Cardiac muscle cell (in vitro differentiated cells and primary cell): ENCODE data around the gene ALOX12. TPM values are rescaled to one million over a fixed set of nuclear protein-coding genes. Genes with fewer than 3 reads are reported as not detected.
A peak's percentile ranks its signal among the peaks of the same experiment; 100 is the strongest.
"Not testable (repeated sequence)": the region's sequence is repeated elsewhere in the genome, so short reads cannot be mapped to it uniquely, and the experiment has no call there.

Experiments
- DNase-seq, 2 donors: peaks; one replicate each; pipeline versions ENCODE4 v3.0.0 to v3.0.0-alpha.2; 2010 to 2017; ENCODE audit warnings: low read depth in 1 of 2, low spot score in 1 of 2
- H3K27ac ChIP-seq: fragments of 200-600 bp; sonication (generic); 2 replicates; pipeline ENCODE4 v1.5.1; 2016
- H3K27me3 ChIP-seq: fragments of 200-600 bp; sonication (generic); 2 replicates; pipeline ENCODE4 v1.6.0; 2016; ENCODE audit warnings: control low read depth
- H3K36me3 ChIP-seq: fragments of 200-600 bp; sonication (generic); 2 replicates; pipeline ENCODE4 v1.5.1; 2016; ENCODE audit warnings: control low read depth
- H3K4me1 ChIP-seq: fragments of 200-600 bp; sonication (generic); 2 replicates; pipeline ENCODE4 v1.8.1; 2017; ENCODE audit warnings: low read depth, mild to moderate bottlenecking, mixed run types
- H3K4me3 ChIP-seq: fragments of 200-600 bp; sonication (generic); 2 replicates; pipeline ENCODE4 v1.5.1; 2016; ENCODE audit warnings: mild to moderate bottlenecking
- H3K9me3 ChIP-seq: fragments of 200-600 bp; sonication (generic); 2 replicates; pipeline ENCODE4 v1.5.1; 2017; ENCODE audit warnings: low read depth, mild to moderate bottlenecking, control low read depth
- polyA plus RNA-seq: library from polyadenylated mRNA; unstranded; fragments of >200 nt; fragmentation: Nextera tagmentation; extraction: Ambion mirVana; gene quantifications from 2 replicates; pipeline ENCODE4 v1.2.1, GENCODE V29; 2016
- total RNA-seq: library from RNA; depleted of rRNA; stranded (reverse); fragments of >200 nt; gene quantifications from 2 replicates; pipeline ENCODE4 v1.2.3, GENCODE V29; 2016
- TF ChIP-seq, protein P1 (sequence below): IDR thresholded peaks from 2 replicates; pipeline ENCODE4 v1.5.1; 2012; ENCODE audit warnings: low read depth, mild to moderate bottlenecking, low read length

Gene ALOX12
- total and polyA plus RNA-seq, 2 experiments from 2014 or later: 1.7 to 2.5 TPM

- H3K36me3 ChIP-seq: no peaks in the 10 kb centered on the region
- no peaks in the 10 kb centered on the region for H3K4me1 ChIP-seq
- DNase-seq: no peak
- TF ChIP-seq, protein P1, sequence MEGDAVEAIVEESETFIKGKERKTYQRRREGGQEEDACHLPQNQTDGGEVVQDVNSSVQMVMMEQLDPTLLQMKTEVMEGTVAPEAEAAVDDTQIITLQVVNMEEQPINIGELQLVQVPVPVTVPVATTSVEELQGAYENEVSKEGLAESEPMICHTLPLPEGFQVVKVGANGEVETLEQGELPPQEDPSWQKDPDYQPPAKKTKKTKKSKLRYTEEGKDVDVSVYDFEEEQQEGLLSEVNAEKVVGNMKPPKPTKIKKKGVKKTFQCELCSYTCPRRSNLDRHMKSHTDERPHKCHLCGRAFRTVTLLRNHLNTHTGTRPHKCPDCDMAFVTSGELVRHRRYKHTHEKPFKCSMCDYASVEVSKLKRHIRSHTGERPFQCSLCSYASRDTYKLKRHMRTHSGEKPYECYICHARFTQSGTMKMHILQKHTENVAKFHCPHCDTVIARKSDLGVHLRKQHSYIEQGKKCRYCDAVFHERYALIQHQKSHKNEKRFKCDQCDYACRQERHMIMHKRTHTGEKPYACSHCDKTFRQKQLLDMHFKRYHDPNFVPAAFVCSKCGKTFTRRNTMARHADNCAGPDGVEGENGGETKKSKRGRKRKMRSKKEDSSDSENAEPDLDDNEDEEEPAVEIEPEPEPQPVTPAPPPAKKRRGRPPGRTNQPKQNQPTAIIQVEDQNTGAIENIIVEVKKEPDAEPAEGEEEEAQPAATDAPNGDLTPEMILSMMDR: no peak
- no peak overlapping the region for H3K27ac ChIP-seq
- H3K27me3 ChIP-seq: no peaks in the 10 kb centered on the region
- H3K9me3 ChIP-seq: no peaks in the 10 kb centered on the region
- no peak overlapping the region for H3K4me3 ChIP-seq
Measured at GRCh38 chr17:6959700-6960099, 36.1 kb upstream of the ALOX12 start.

GRCh38 chr17:6969323-6969726 is 26.5 kb upstream of the ALOX12 start:
- no peak overlapping the region for H3K27ac ChIP-seq
- no peaks in the 10 kb centered on the region for H3K9me3 ChIP-seq
- H3K4me3 ChIP-seq: no peak overlapping the region
- no peaks in the 10 kb centered on the region for H3K27me3 ChIP-seq
- no peaks in the 10 kb centered on the region for H3K4me1 ChIP-seq
- no peak for DNase-seq
- TF ChIP-seq, protein P1: no peak
- H3K36me3 ChIP-seq: no peaks in the 10 kb centered on the region

- no peaks in the 10 kb centered on the region for H3K27me3 ChIP-seq
- H3K4me3 ChIP-seq: no peak overlapping the region
- H3K27ac ChIP-seq: no peak overlapping the region
- TF ChIP-seq, protein P1: no peak
- DNase-seq: no peak
- H3K9me3 ChIP-seq: no peaks in the 10 kb centered on the region
- H3K4me1 ChIP-seq: no peaks in the 10 kb centered on the region
- no peaks in the 10 kb centered on the region for H3K36me3 ChIP-seq
Measured at GRCh38 chr17:6970992-6971391, 24.9 kb upstream of the ALOX12 start.

- not testable (repeated sequence) for DNase-seq, H3K9me3 ChIP-seq, H3K4me1 ChIP-seq, H3K27ac ChIP-seq, H3K36me3 ChIP-seq, H3K27me3 ChIP-seq, H3K4me3 ChIP-seq
Measured at GRCh38 chr17:6979440-6979839, 16.4 kb upstream of the ALOX12 start.

DNA sequence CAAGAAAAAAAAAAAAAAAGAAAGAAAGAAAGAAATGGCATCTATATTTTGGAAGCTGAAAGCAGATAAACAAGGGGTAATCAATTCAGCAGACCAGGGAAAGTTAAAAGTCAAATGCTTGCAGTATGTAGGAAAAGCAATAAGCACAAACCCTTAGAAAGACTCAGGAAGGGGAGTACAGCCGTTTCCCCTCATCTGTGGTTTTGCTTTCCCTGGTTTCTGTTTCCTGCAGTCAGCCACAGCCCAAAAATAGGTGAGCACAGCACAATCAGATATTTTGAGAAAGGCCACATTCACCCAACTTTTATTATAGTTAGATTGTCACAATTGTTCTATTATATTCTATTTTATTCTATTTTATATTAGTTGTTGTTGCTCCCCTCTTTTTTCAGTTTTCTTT is 14.4 kb upstream of the ALOX12 start:
- TF ChIP-seq, protein P1: no peak
- no peaks in the 10 kb centered on the region for H3K27me3 ChIP-seq
- H3K4me1 ChIP-seq: no peaks in the 10 kb centered on the region
- no peak overlapping the region for H3K27ac ChIP-seq
- H3K4me3 ChIP-seq: no peak overlapping the region
- H3K36me3 ChIP-seq: no peaks in the 10 kb centered on the region
- no peak for DNase-seq
- H3K9me3 ChIP-seq: no peaks in the 10 kb centered on the region

GRCh38 chr17:6985266-6985665 is 10.6 kb upstream of the ALOX12 start:
- TF ChIP-seq, protein P1: no peak
- H3K4me1 ChIP-seq: no peaks in the 10 kb centered on the region
- H3K27me3 ChIP-seq: no peaks in the 10 kb centered on the region
- no peaks in the 10 kb centered on the region for H3K36me3 ChIP-seq
- H3K4me3 ChIP-seq: no peak overlapping the region
- H3K9me3 ChIP-seq: no peaks in the 10 kb centered on the region
- no peak overlapping the region for H3K27ac ChIP-seq
- DNase-seq: peak in 1 of 2 donors; percentile 36
